Loucy (cell line): ENCODE data around the gene ANKDD1A.

ENCODE experiments used
- EZH2phosphoT487 ChIP-seq: fragments of 200-600 bp; IDR thresholded peaks from 2 replicates; pipeline ENCODE4 v1.6.1; 2018; ENCODE audit warnings: antibody characterized with exemption, mild to moderate bottlenecking, moderate library complexity, borderline replicate concordance
- TF ChIP-seq, protein P1 (sequence below): fragments of 200-600 bp; sonication (generic); conservative IDR thresholded peaks from 2 replicates; pipeline ENCODE4 v1.5.1; 2014; ENCODE audit warnings: mild to moderate bottlenecking, antibody characterized with exemption, low read length

DNA sequence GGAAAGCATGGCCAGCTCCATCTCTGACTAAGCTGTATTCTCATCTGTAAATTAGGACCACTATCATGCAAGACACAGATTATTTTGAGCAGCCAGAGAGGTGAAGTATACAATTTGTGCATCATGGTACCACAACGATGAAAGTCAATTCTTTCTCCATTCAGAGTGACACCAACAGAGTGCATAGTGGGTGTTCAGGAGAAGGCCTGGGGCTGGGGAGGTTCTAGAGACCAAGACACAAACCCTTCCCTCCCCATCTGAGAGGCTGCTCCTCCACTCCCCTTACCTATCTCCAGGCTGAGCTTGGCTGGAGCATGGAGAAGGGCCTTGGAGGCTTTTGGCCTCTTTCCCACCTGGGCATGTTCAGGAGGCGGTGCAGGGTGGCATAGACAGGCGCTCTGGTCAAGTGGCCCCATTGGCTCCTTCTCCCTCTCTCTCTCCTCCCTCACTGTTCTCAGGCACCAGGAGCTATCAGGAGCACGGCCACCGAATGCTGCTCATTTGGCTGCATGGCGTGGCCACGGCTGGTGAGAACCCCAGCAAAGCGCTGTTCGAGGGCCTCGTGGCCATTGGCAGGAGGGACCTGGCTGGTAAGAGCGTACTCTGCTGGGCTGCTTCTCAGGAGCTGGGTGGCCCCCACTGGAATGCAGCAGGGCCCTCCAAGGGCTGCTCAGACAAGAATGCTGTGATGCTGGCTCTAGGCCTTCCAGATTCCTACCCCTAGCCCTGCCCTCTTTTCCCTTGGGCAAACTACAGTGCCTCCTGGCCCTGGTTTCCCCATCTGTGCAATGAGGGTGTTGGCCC is 37.9 kb downstream of the ANKDD1A start:
- TF ChIP-seq, protein P1, sequence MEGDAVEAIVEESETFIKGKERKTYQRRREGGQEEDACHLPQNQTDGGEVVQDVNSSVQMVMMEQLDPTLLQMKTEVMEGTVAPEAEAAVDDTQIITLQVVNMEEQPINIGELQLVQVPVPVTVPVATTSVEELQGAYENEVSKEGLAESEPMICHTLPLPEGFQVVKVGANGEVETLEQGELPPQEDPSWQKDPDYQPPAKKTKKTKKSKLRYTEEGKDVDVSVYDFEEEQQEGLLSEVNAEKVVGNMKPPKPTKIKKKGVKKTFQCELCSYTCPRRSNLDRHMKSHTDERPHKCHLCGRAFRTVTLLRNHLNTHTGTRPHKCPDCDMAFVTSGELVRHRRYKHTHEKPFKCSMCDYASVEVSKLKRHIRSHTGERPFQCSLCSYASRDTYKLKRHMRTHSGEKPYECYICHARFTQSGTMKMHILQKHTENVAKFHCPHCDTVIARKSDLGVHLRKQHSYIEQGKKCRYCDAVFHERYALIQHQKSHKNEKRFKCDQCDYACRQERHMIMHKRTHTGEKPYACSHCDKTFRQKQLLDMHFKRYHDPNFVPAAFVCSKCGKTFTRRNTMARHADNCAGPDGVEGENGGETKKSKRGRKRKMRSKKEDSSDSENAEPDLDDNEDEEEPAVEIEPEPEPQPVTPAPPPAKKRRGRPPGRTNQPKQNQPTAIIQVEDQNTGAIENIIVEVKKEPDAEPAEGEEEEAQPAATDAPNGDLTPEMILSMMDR, result no peak
- TF ChIP-seq EZH2phosphoT487, result no peak
